Measurements from ENCODE around the gene MYH10.
"Not testable (repeated sequence)": the region's sequence is repeated elsewhere in the genome, so short reads cannot be mapped to it uniquely, and the experiment has no call there.

MYH10 gene

GRCh38 chr17:8542599-8543502 lies 87.7 kb downstream of the MYH10 start:
- H3K4me3 Mint-ChIP-seq = no peak overlapping the region
- TF ChIP-seq CTCF (IDR thresholded peaks at IDR 0.05; ENCODE audit: unreplicated experiment in 3 of 3) = no peak
- peak overlapping the region in 2 of 3 experiments; percentile 71 to 82 for H3K27ac Mint-ChIP-seq
- H3K4me1 Mint-ChIP-seq = no peaks in the 10 kb centered on the region
- H3K36me3 Mint-ChIP-seq (ENCODE audit: low read depth) = peaks cover 85% of the 10 kb centered on the region
- H3K9me3 Mint-ChIP-seq = no peaks in the 10 kb centered on the region
- no peaks in the 10 kb centered on the region for H3K27me3 Mint-ChIP-seq (ENCODE audit: low read depth)

GRCh38 chr17:8539976-8540375 lies 90.5 kb downstream of the MYH10 start:
- H3K4me3 Mint-ChIP-seq; H3K4me1 Mint-ChIP-seq; H3K27me3 Mint-ChIP-seq (ENCODE audit: low read depth); H3K27ac Mint-ChIP-seq; H3K9me3 Mint-ChIP-seq: not testable (repeated sequence)
- peaks cover 76% of the 10 kb centered on the region for H3K36me3 Mint-ChIP-seq (ENCODE audit: low read depth)

- H3K4me3 Mint-ChIP-seq = no peak overlapping the region
- H3K9me3 Mint-ChIP-seq = no peaks in the 10 kb centered on the region
- no peaks in the 10 kb centered on the region for H3K4me1 Mint-ChIP-seq
- H3K36me3 Mint-ChIP-seq (ENCODE audit: low read depth) = peaks cover 57% of the 10 kb centered on the region
- H3K27me3 Mint-ChIP-seq (ENCODE audit: low read depth) = no peaks in the 10 kb centered on the region
- H3K27ac Mint-ChIP-seq = no peak overlapping the region
- no peak for TF ChIP-seq CTCF (IDR thresholded peaks at IDR 0.05; ENCODE audit: unreplicated experiment in 3 of 3)
These were observed 92.8 kb downstream of the MYH10 start for GRCh38 chr17:8537734-8538133.

- Mint-ChIP-seq H3K36me3 (ENCODE audit: low read depth) (peaks cover 37% of the 10 kb centered on the region), H3K27me3 (ENCODE audit: low read depth) (no peaks in the 10 kb centered on the region), H3K27ac (no peak overlapping the region), H3K4me3 (no peak overlapping the region), H3K4me1 (no peaks in the 10 kb centered on the region), H3K9me3 (no peaks in the 10 kb centered on the region)
- TF ChIP-seq CTCF (IDR thresholded peaks at IDR 0.05; ENCODE audit: unreplicated experiment in 3 of 3) = no peak
These were observed 95.9 kb downstream of the MYH10 start for GRCh38 chr17:8534498-8535188.

GRCh38 chr17:8532021-8532420 lies 98.5 kb downstream of the MYH10 start:
- H3K36me3 Mint-ChIP-seq (ENCODE audit: low read depth) = peaks cover 38% of the 10 kb centered on the region
- no peak for TF ChIP-seq CTCF (IDR thresholded peaks at IDR 0.05; ENCODE audit: unreplicated experiment in 3 of 3)
- no peaks in the 10 kb centered on the region for H3K4me1 Mint-ChIP-seq
- H3K27me3 Mint-ChIP-seq (ENCODE audit: low read depth) = no peaks in the 10 kb centered on the region
- no peak overlapping the region for H3K27ac Mint-ChIP-seq
- H3K4me3 Mint-ChIP-seq = no peak overlapping the region
- H3K9me3 Mint-ChIP-seq = no peaks in the 10 kb centered on the region

- H3K27ac Mint-ChIP-seq = no peak overlapping the region
- no peaks in the 10 kb centered on the region for H3K27me3 Mint-ChIP-seq (ENCODE audit: low read depth)
- H3K4me1 Mint-ChIP-seq = no peaks in the 10 kb centered on the region
- peaks cover 44% of the 10 kb centered on the region for H3K36me3 Mint-ChIP-seq (ENCODE audit: low read depth)
- no peak for TF ChIP-seq CTCF (IDR thresholded peaks at IDR 0.05; ENCODE audit: unreplicated experiment in 3 of 3)
- H3K4me3 Mint-ChIP-seq = no peak overlapping the region
- H3K9me3 Mint-ChIP-seq = no peaks in the 10 kb centered on the region
These were observed 107.9 kb downstream of the MYH10 start for GRCh38 chr17:8522577-8522976.
